MCF 10A (cell line): ENCODE results near the gene UNC13C. TPM values are rescaled to one million over a fixed set of nuclear protein-coding genes. Genes with fewer than 3 reads are reported as not detected.

Experiments used
- BruUV-seq: library from RNA; stranded (reverse); fragments of 400-500 nt; replicated peaks from 2 replicates; lab custom pipeline; 2021; lab: Mats Ljungman, UMichigan
- CTCF ChIA-PET: fragments of 300-600 bp; sonication (Branson Sonifier 250); formaldehyde crosslinking; extraction: SDS; loops from one replicate; lab custom pipeline; 2021; ENCODE audit warnings: antibody characterized with exemption, inconsistent platforms; lab: Yijun Ruan, JAX
- POLR2A ChIA-PET: fragments of 300-600, 350-650 bp; sonication (Branson Sonifier 250); formaldehyde crosslinking; extraction: SDS; loops from one replicate; lab custom pipeline; 2020; ENCODE audit warnings: antibody characterized with exemption, inconsistent platforms; lab: Yijun Ruan, JAX
- DNase-seq: peaks from one replicate; pipeline ENCODE4 v3.0.0-alpha.2; 2018; ENCODE audit not compliant: unreplicated experiment
- H3K27ac Mint-ChIP-seq: one replicate; pipeline ENCODE4 v1.8.0; 2022; ENCODE audit warnings: mild to moderate bottlenecking, low read depth, mixed read lengths; ENCODE audit not compliant: unreplicated experiment
- H3K27me3 Mint-ChIP-seq: one replicate; pipeline ENCODE4 v1.8.0; 2022; ENCODE audit warnings: mixed read lengths; ENCODE audit not compliant: insufficient read depth, unreplicated experiment
- H3K36me3 Mint-ChIP-seq: one replicate; pipeline ENCODE4 v1.8.0; 2022; ENCODE audit warnings: mild to moderate bottlenecking, moderate library complexity, mixed read lengths; ENCODE audit not compliant: insufficient read depth, unreplicated experiment
- H3K4me1 Mint-ChIP-seq: one replicate; pipeline ENCODE4 v1.8.0; 2022; ENCODE audit warnings: mixed read lengths; ENCODE audit not compliant: insufficient read depth, unreplicated experiment
- H3K4me3 Mint-ChIP-seq: one replicate; pipeline ENCODE4 v1.8.0; 2022; ENCODE audit warnings: mild to moderate bottlenecking, moderate library complexity, mixed read lengths; ENCODE audit not compliant: unreplicated experiment
- H3K9me3 Mint-ChIP-seq: one replicate; pipeline ENCODE4 v1.8.0; 2022; ENCODE audit warnings: mixed read lengths; ENCODE audit not compliant: unreplicated experiment
- CTCF ChIP-seq: fragments of 200-600 bp; IDR thresholded peaks from one replicate; pipeline ENCODE4 v1.8.0; 2022; ENCODE audit warnings: antibody characterized with exemption, mild to moderate bottlenecking; ENCODE audit not compliant: unreplicated experiment
- intact Hi-C: fragments of 100-400 bp; cut with micrococcal nuclease; formaldehyde crosslinking; loops from 2 replicates; pipeline ENCODE4 v1.14.1; 2022
- total RNA-seq: library from RNA; stranded (reverse); gene quantifications from 2 replicates; pipeline ENCODE4 v1.2.3, GENCODE V29; 2022

Gene UNC13C
- total RNA-seq, 1 experiment from 2014 or later, result not detected

GRCh38 chr15:53982071-53982680 is 3.9 kb downstream of the UNC13C start:
- intact Hi-C loops, result no loop called here
- Mint-ChIP-seq H3K4me3 (no peak overlapping the region), H3K36me3 (no peaks in the 10 kb centered on the region), H3K27ac (no peak overlapping the region), H3K4me1 (no peaks in the 10 kb centered on the region), H3K27me3 (peaks cover 92% of the 10 kb centered on the region), H3K9me3 (no peaks in the 10 kb centered on the region)
- ChIA-PET CTCF (no interaction called here), POLR2A (no interaction called here)
- BruUV-seq, result no TSS peak
- no peak for TF ChIP-seq CTCF
- no peak for DNase-seq

GRCh38 chr15:53982876-53983275 is 4.6 kb downstream of the UNC13C start:
- no peaks in the 10 kb centered on the region for H3K36me3 Mint-ChIP-seq
- BruUV-seq, result no TSS peak
- DNase-seq, result no peak
- intact Hi-C loops, result no loop called here
- TF ChIP-seq CTCF, result no peak
- H3K27me3 Mint-ChIP-seq, result peaks cover 90% of the 10 kb centered on the region
- POLR2A ChIA-PET, result no interaction called here
- CTCF ChIA-PET, result interaction anchor here (0.6 kb wide), 1 partner anchor 115 kb away, joined by 3 read pairs; no protein-coding TSS in a partner anchor
- H3K4me3 Mint-ChIP-seq, result no peak overlapping the region
- H3K9me3 Mint-ChIP-seq, result no peaks in the 10 kb centered on the region
- H3K27ac Mint-ChIP-seq, result no peak overlapping the region
- H3K4me1 Mint-ChIP-seq, result no peaks in the 10 kb centered on the region

DNA sequence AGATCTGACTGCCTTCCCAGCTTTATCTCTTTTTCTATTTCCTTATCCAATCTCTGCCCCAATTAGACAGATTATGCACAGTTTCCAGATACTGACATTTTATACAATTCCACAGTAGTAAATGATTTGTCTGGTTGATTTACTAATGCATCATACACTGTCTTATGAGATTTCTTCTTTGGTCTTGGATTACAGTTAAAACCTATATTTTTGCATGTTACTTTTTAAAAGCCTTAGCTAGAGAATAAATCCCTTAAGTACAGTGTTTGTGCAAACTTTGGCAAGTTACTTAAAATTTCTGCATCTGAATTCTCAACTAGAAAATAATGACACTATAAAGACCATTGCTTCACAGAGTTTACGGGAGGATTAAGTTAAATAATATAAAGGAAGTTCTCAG is 6.0 kb downstream of the UNC13C start:
- BruUV-seq, result no TSS peak
- no peak for DNase-seq
- no peak overlapping the region for H3K27ac Mint-ChIP-seq
- no peak overlapping the region for H3K4me3 Mint-ChIP-seq
- H3K27me3 Mint-ChIP-seq, result peaks cover 90% of the 10 kb centered on the region
- H3K36me3 Mint-ChIP-seq, result no peaks in the 10 kb centered on the region
- H3K9me3 Mint-ChIP-seq, result no peaks in the 10 kb centered on the region
- ChIA-PET POLR2A (no interaction called here), CTCF (interaction anchor here (0.6 kb wide), 1 partner anchor 17 kb away, joined by 3 read pairs; no protein-coding TSS in a partner anchor)
- H3K4me1 Mint-ChIP-seq, result no peaks in the 10 kb centered on the region
- TF ChIP-seq CTCF, result no peak
- intact Hi-C loops, result no loop called here

DNA sequence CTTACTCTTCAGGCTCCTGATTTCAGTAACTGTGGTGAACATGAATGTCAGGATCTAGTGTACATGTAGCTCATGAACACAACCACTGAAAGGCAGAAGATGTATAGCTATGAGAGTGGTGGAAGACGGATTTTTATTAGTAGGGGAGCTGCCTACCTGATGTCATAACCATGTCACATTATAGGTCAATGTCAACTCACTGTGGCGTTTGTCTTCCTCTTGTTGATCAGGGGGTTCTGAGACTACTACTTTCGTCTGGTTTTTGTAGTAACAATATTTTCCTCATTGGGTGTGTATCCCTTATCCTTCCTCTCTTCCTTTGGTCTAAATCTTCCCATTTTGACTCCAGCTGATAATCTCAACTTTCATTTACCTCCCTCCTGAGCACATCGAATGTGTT is 7.3 kb downstream of the UNC13C start:
- POLR2A ChIA-PET, result no interaction called here
- no peak for DNase-seq
- no peak overlapping the region for H3K27ac Mint-ChIP-seq
- BruUV-seq, result no TSS peak
- no peak overlapping the region for H3K4me3 Mint-ChIP-seq
- H3K27me3 Mint-ChIP-seq, result peaks cover 88% of the 10 kb centered on the region
- intact Hi-C loops, result no loop called here
- no peaks in the 10 kb centered on the region for H3K4me1 Mint-ChIP-seq
- TF ChIP-seq CTCF, result no peak
- H3K36me3 Mint-ChIP-seq, result no peaks in the 10 kb centered on the region
- CTCF ChIA-PET, result interaction anchor here (0.5 to 1.1 kb wide), 3 partner anchors 15 to 1124 kb away, joined by 3 to 4 read pairs (median 3); no protein-coding TSS in a partner anchor
- H3K9me3 Mint-ChIP-seq, result no peaks in the 10 kb centered on the region
